B cell (primary cell): ENCODE results near the gene CHCHD4. TPM values are rescaled to one million over a fixed set of nuclear protein-coding genes. Genes with fewer than 3 reads are reported as not detected.

Experiments
- ATAC-seq: fragments of 200-7000 bp; cut with Tn5 transposase; one replicate; pipeline ENCODE4 v1.10.0; 2021; ENCODE audit warnings: low read depth, mild to moderate bottlenecking, moderate number of reproducible peaks, moderate library complexity
- CTCF ChIA-PET: fragments of 350-600 bp; sonication (Branson Sonifier 250); formaldehyde crosslinking; loops from one replicate; lab custom pipeline; 2021; ENCODE audit warnings: antibody characterized with exemption, inconsistent platforms; lab: Charles Lee
- POLR2A ChIA-PET: fragments of 350-600 bp; sonication (Branson Sonifier 250); formaldehyde crosslinking; loops from one replicate; lab custom pipeline; 2021; ENCODE audit warnings: antibody characterized with exemption; lab: Charles Lee
- DNase-seq: peaks from one replicate; pipeline ENCODE4 v3.0.0; 2013
- H2AFZ ChIP-seq: 2 replicates; pipeline ENCODE4 v1.6.1; 2012; ENCODE audit warnings: mild to moderate bottlenecking, low read depth, low read length; ENCODE audit not compliant: insufficient read depth, poor library complexity, severe bottlenecking
- H3K27ac ChIP-seq, 2 donors: 1 replicate in 1 of 2; 2 replicates in 1 of 2; pipeline ENCODE4 v1.5.1; 2012 to 2013; ENCODE audit warnings: low read length in 2 of 2, mild to moderate bottlenecking in 2 of 2, moderate library complexity in 1 of 2
- H3K27me3 ChIP-seq, 4 experiments: fragments of 200-600 bp in 1 of 4; sonication (generic) in 1 of 4; replicated peaks in 1 of 4; 1 replicate in 2 of 4; 2 replicates in 2 of 4; pipeline versions ENCODE4 v1.6.1 to v1.7.0; 2013 to 2016; ENCODE audit warnings: low read length in 3 of 4, mild to moderate bottlenecking in 2 of 4, mixed read lengths in 1 of 4, moderate library complexity in 1 of 4; ENCODE audit not compliant: insufficient read depth in 4 of 4, control insufficient read depth in 3 of 4; ENCODE audit errors: control extremely low read depth in 1 of 4
- H3K36me3 ChIP-seq, 2 experiments: replicated peaks in 1 of 2; 1 replicate in 1 of 2; 2 replicates in 1 of 2; pipeline versions ENCODE4 v1.6.1 to v1.7.1; 2013; ENCODE audit warnings: low read length in 1 of 2; ENCODE audit not compliant: insufficient read depth in 2 of 2, control insufficient read depth in 1 of 2; ENCODE audit errors: control extremely low read depth in 1 of 2, extremely low read depth in 1 of 2
- H3K4me1 ChIP-seq, 2 donors: fragments of 200-600 bp in 1 of 2; sonication (generic) in 1 of 2; 1 replicate in 1 of 2; 2 replicates in 1 of 2; pipeline versions ENCODE4 v1.5.1 to v1.6.1; 2013 to 2017; ENCODE audit warnings: low read length in 2 of 2; ENCODE audit not compliant: control insufficient read depth in 2 of 2, insufficient read depth in 2 of 2
- H3K4me2 ChIP-seq: replicated peaks from 2 replicates; pipeline ENCODE3; 2012; ENCODE audit warnings: mild to moderate bottlenecking, low read depth, low read length; ENCODE audit not compliant: poor library complexity, severe bottlenecking
- H3K4me3 ChIP-seq, 5 experiments: fragments of 200-600 bp in 1 of 5; sonication (generic) in 1 of 5; 1 replicate in 3 of 5; 2 replicates in 2 of 5; pipeline versions ENCODE4 v1.5.1 to v1.7.0; 2011 to 2016; ENCODE audit warnings: low read length in 4 of 5, mild to moderate bottlenecking in 4 of 5, low read depth in 2 of 5, control low read depth in 1 of 5, moderate library complexity in 1 of 5; ENCODE audit not compliant: insufficient read depth in 1 of 5; ENCODE audit errors: control extremely low read depth in 1 of 5, extremely low read depth in 1 of 5
- H3K79me2 ChIP-seq: fragments of 200-600 bp; sonication (generic); one replicate; pipeline ENCODE4 v1.6.0; 2016; ENCODE audit warnings: low read length; ENCODE audit not compliant: control insufficient read depth, insufficient read depth
- H3K9ac ChIP-seq: fragments of 200-600 bp; sonication (generic); 2 replicates; pipeline ENCODE4 v1.6.1; 2017; ENCODE audit warnings: mild to moderate bottlenecking, low read length, moderate library complexity
- H3K9me3 ChIP-seq, 3 donors: one replicate each; pipeline versions ENCODE4 v1.6.1 to v1.7.1; 2013; ENCODE audit warnings: low read length in 2 of 3; ENCODE audit not compliant: control insufficient read depth in 2 of 3, insufficient read depth in 1 of 3; ENCODE audit errors: control extremely low read depth in 1 of 3
- H4K20me1 ChIP-seq: 2 replicates; pipeline ENCODE4 v1.6.0; 2012; ENCODE audit warnings: mild to moderate bottlenecking, low read length; ENCODE audit not compliant: insufficient read depth, control insufficient read depth, poor library complexity, severe bottlenecking
- H3K27ac Mint-ChIP-seq: one replicate; pipeline ENCODE4 v1.8.0; 2021; ENCODE audit warnings: mixed read lengths
- H3K27me3 Mint-ChIP-seq: one replicate; pipeline ENCODE4 v1.8.0; 2021; ENCODE audit warnings: mixed read lengths
- H3K4me1 Mint-ChIP-seq: one replicate; pipeline ENCODE4 v1.8.0; 2021; ENCODE audit warnings: mixed read lengths
- H3K4me3 Mint-ChIP-seq: one replicate; pipeline ENCODE4 v1.8.0; 2021; ENCODE audit warnings: mixed read lengths
- H3K9me3 Mint-ChIP-seq: one replicate; pipeline ENCODE4 v1.8.0; 2022; ENCODE audit warnings: mixed read lengths; ENCODE audit not compliant: insufficient read depth
- EZH2 ChIP-seq: IDR thresholded peaks from 2 replicates; pipeline ENCODE4 v1.6.1; 2012; ENCODE audit warnings: borderline replicate concordance, low read depth, mild to moderate bottlenecking, moderate library complexity, low read length; ENCODE audit not compliant: insufficient read depth, poor library complexity, severe bottlenecking
- WGBS: methylation state at CpG from one replicate; pipeline ENCODE4 v1.1.5; 2013; ENCODE audit warnings: missing lambda C conversion rate; ENCODE audit not compliant: insufficient coverage; 5-methylcytosine and 5-hydroxymethylcytosine counted together
- intact Hi-C: fragments of 100-400 bp; cut with micrococcal nuclease; formaldehyde crosslinking; loops from one replicate; pipeline ENCODE4 v1.10.0; 2022
- polyA plus RNA-seq: library from polyadenylated mRNA; depleted of rRNA; stranded (reverse); fragments of >200 nt; gene quantifications from 2 replicates; pipeline ENCODE4 v1.2.3, GENCODE V29; 2012
- total RNA-seq, 2 donors: library from RNA; stranded (reverse); fragments of 120-200 nt in 1 of 2; gene quantifications; 1 replicate in 1 of 2; 2 replicates in 1 of 2; pipeline versions ENCODE4 v1.2.3 to v1.2.4, GENCODE V29; 2013 to 2022
- TF ChIP-seq, protein P1 (sequence below): fragments of 200-600 bp; IDR thresholded peaks from one replicate; pipeline ENCODE4 v1.8.0; 2022; ENCODE audit warnings: antibody characterized with exemption, mild to moderate bottlenecking

The CHCHD4 gene
- total and polyA plus RNA-seq, 2 donors (not counting 1 experiment from before 2014, with no cell fraction given) = 3.7 to 8.0 TPM

DNA sequence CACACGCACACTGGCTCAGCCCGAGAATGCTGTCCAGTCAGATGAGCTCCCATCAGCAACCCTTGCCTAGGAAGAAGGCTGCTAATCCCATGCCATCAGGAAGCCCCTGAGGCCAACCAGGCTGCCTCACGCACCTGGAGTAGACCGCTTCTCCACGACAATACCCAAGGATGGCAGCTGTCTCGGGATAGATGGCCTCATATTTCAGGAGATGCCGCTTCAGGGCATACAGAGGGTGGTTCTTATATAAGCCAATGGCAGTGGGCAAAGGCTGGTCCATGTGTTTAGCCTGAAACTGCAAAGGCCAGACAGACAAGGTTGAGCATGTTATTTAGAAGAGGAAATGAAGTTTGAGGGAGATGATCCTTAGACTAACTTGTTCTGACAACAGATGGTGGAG is 31.5 kb upstream of the CHCHD4 start:
- intact Hi-C loops = no loop called here
- Mint-ChIP-seq H3K4me3 (no peak overlapping the region), H3K27ac (no peak overlapping the region), H3K27me3 (no peaks in the 10 kb centered on the region), H3K4me1 (no peaks in the 10 kb centered on the region), H3K9me3 (peaks cover 3% of the 10 kb centered on the region)
- ChIA-PET POLR2A (no interaction called here), CTCF (no interaction called here)
- no peaks in the 10 kb centered on the region for H4K20me1 ChIP-seq
- H3K27ac ChIP-seq = no peak overlapping the region
- peaks cover 6% of the 10 kb centered on the region for H3K79me2 ChIP-seq
- no peaks in the 10 kb centered on the region for H3K27me3 ChIP-seq
- H3K36me3 ChIP-seq = peaks cover 24 to 79% of the 10 kb centered on the region in 2 experiments
- H3K4me1 ChIP-seq = no peaks in the 10 kb centered on the region
- 98% methylated on average over 7 of the region's 7 CpGs for WGBS
- peaks cover 0 to 5% (median 3%) of the 10 kb centered on the region in 3 donors for H3K9me3 ChIP-seq
- no peak for TF ChIP-seq EZH2
- TF ChIP-seq, protein P1, sequence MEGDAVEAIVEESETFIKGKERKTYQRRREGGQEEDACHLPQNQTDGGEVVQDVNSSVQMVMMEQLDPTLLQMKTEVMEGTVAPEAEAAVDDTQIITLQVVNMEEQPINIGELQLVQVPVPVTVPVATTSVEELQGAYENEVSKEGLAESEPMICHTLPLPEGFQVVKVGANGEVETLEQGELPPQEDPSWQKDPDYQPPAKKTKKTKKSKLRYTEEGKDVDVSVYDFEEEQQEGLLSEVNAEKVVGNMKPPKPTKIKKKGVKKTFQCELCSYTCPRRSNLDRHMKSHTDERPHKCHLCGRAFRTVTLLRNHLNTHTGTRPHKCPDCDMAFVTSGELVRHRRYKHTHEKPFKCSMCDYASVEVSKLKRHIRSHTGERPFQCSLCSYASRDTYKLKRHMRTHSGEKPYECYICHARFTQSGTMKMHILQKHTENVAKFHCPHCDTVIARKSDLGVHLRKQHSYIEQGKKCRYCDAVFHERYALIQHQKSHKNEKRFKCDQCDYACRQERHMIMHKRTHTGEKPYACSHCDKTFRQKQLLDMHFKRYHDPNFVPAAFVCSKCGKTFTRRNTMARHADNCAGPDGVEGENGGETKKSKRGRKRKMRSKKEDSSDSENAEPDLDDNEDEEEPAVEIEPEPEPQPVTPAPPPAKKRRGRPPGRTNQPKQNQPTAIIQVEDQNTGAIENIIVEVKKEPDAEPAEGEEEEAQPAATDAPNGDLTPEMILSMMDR = no peak
- H3K4me2 ChIP-seq = no peak overlapping the region
- H3K9ac ChIP-seq = no peak overlapping the region
- DNase-seq (no peak), ATAC-seq (no peak)
- no peak overlapping the region for H3K4me3 ChIP-seq
- no peak overlapping the region for H2AFZ ChIP-seq

DNA sequence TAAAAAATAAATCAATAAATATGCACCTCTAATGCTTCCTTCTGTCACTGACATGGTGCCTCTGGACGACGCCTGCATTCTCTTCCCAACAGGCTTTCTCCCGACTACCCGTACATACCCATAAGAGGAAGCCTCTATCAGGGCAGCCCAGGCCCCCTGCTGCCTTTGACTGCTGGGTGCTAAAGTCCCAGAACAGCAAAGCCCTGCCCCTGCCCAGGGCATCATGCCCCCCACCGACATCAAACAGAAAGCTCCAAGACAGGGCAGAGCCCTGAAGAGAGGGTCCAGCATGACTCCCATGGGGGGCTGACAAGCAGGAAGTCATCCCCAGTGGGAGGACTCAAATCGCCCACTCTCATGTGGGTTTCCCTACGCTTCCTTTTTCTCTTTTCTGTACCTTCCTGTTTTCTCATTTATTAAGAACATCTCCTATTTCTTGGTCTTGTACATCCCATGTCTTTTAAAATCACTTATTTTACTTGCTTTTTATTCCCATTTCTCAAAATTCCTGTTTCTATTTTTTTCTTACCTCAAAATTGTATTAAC is 30.3 kb upstream of the CHCHD4 start:
- Mint-ChIP-seq H3K9me3 (no peaks in the 10 kb centered on the region), H3K4me3 (no peak overlapping the region), H3K27me3 (no peaks in the 10 kb centered on the region), H3K4me1 (no peaks in the 10 kb centered on the region), H3K27ac (no peak overlapping the region)
- Histone ChIP-seq H3K79me2 (peaks cover 6% of the 10 kb centered on the region), H3K4me2 (no peak overlapping the region), H3K4me3 (no peak overlapping the region), H2AFZ (no peak overlapping the region), H3K27me3 (no peaks in the 10 kb centered on the region), H3K9ac (no peak overlapping the region), H3K27ac (no peak overlapping the region), H3K4me1 (no peaks in the 10 kb centered on the region), H3K9me3 (no peaks in the 10 kb centered on the region), H4K20me1 (no peaks in the 10 kb centered on the region), H3K36me3 (peaks cover 16 to 71% of the 10 kb centered on the region in 2 experiments)
- TF ChIP-seq, protein P1 = no peak
- TF ChIP-seq EZH2 = no peak
- POLR2A ChIA-PET = no interaction called here
- DNase-seq = no peak
- WGBS = 81% methylated on average over 7 of the region's 7 CpGs
- intact Hi-C loops = no loop called here
- ATAC-seq = no peak
- CTCF ChIA-PET = no interaction called here
